Measurements from ENCODE around the gene UBAC2. TPM values are rescaled to one million over a fixed set of nuclear protein-coding genes. Genes with fewer than 3 reads are reported as not detected.

Gene UBAC2
- total RNA-seq, 4 donors from 2014 or later, result 56.8 to 88.5 (median 77.7) TPM

- WGBS, 2 donors, result 94 to 97% methylated on average over 1 of the region's 1 CpG
Measured at GRCh38 chr13:99182439-99182838, 18.2 kb upstream of the UBAC2 start.

GRCh38 chr13:99185606-99186005 is 15.0 kb upstream of the UBAC2 start:
- TF ChIP-seq POLR2A (IDR thresholded peaks at IDR 0.05), result no peak
- no peak for TF ChIP-seq CTCF (IDR thresholded peaks at IDR 0.05)
- Histone ChIP-seq H3K27me3 (no peaks in the 10 kb centered on the region), H3K9me3 (no peaks in the 10 kb centered on the region), H3K27ac (no peak overlapping the region), H3K4me3 (replicated peaks in 1 of 3) (no peak overlapping the region), H3K4me1 (peaks cover 0 to 2% of the 10 kb centered on the region in 2 donors), H3K36me3 (no peaks in the 10 kb centered on the region)
- WGBS, 2 donors, result 72 to 73% methylated on average over 8 of the region's 8 CpGs
- no peak for DNase-seq
- intact Hi-C loops (cut with DNase I), result no loop called here

More at GRCh38 chr13:99182439-99182838, 18.2 kb upstream of the UBAC2 start:
- Histone ChIP-seq H3K4me1 (no peaks in the 10 kb centered on the region), H3K27ac (no peak overlapping the region), H3K27me3 (no peaks in the 10 kb centered on the region), H3K4me3 (replicated peaks in 1 of 3) (no peak overlapping the region), H3K36me3 (no peaks in the 10 kb centered on the region), H3K9me3 (no peaks in the 10 kb centered on the region)
- no peak for DNase-seq
- intact Hi-C loops (cut with DNase I), result no loop called here
- TF ChIP-seq POLR2A (IDR thresholded peaks at IDR 0.05) (no peak), CTCF (IDR thresholded peaks at IDR 0.05) (no peak)

GRCh38 chr13:99190147-99190985 is 10.3 kb upstream of the UBAC2 start:
- Histone ChIP-seq H3K4me3 (replicated peaks in 1 of 3) (no peak overlapping the region), H3K36me3 (no peaks in the 10 kb centered on the region), H3K27me3 (no peaks in the 10 kb centered on the region), H3K9me3 (no peaks in the 10 kb centered on the region), H3K27ac (peak overlapping the region in 2 of 3 donors; percentile 77 to 80), H3K4me1 (peaks cover 12 to 24% of the 10 kb centered on the region in 2 donors)
- 90 to 93% methylated on average over 12 of the region's 12 CpGs for WGBS, 2 donors
- intact Hi-C loops (cut with DNase I), result no loop called here
- DNase-seq, result no peak
- TF ChIP-seq POLR2A (IDR thresholded peaks at IDR 0.05), result no peak
- no peak for TF ChIP-seq CTCF (IDR thresholded peaks at IDR 0.05)

GRCh38 chr13:99191336-99191899 is 9.2 kb upstream of the UBAC2 start:
- WGBS, 2 donors, result 30 to 36% methylated on average over 3 of the region's 3 CpGs
- intact Hi-C loops (cut with DNase I), result no loop called here
- Histone ChIP-seq H3K36me3 (no peaks in the 10 kb centered on the region), H3K27me3 (no peaks in the 10 kb centered on the region), H3K4me3 (replicated peaks in 1 of 3) (no peak overlapping the region), H3K9me3 (no peaks in the 10 kb centered on the region), H3K4me1 (peaks cover 12 to 24% of the 10 kb centered on the region in 2 donors), H3K27ac (peak overlapping the region; percentile 46 to 80 (median 77))
- TF ChIP-seq CTCF (IDR thresholded peaks at IDR 0.05) (no peak), POLR2A (IDR thresholded peaks at IDR 0.05) (no peak)
- peak; percentile 62 to 66 for DNase-seq

GRCh38 chr13:99191900-99192399 is 8.7 kb upstream of the UBAC2 start:
- no peaks in the 10 kb centered on the region for H3K9me3 ChIP-seq
- no peaks in the 10 kb centered on the region for H3K27me3 ChIP-seq
- no peaks in the 10 kb centered on the region for H3K36me3 ChIP-seq
- H3K27ac ChIP-seq, result peak overlapping the region; percentile 46 to 80 (median 77)
- peaks cover 12 to 27% of the 10 kb centered on the region in 2 donors for H3K4me1 ChIP-seq
- TF ChIP-seq POLR2A (IDR thresholded peaks at IDR 0.05) (peak in 1 of 2 donors; percentile 10), CTCF (IDR thresholded peaks at IDR 0.05) (no peak)
- peak; percentile 90 to 92 for DNase-seq
- intact Hi-C loops (cut with DNase I), result no loop called here
- 37% methylated on average over 7 of the region's 7 CpGs for WGBS, 2 donors
- no peak overlapping the region for H3K4me3 ChIP-seq (replicated peaks in 1 of 3)
